H9 (cell line): Measurements from ENCODE around the gene FOXA2. TPM values are rescaled to one million over a fixed set of nuclear protein-coding genes. Genes with fewer than 3 reads are reported as not detected.

Experiments
- DNase-seq: peaks from one replicate; pipeline ENCODE4 v3.0.0-alpha.2; 2017
- H2AFZ ChIP-seq: one replicate; pipeline ENCODE4 v1.6.1; 2013; ENCODE audit warnings: mild to moderate bottlenecking, low read length, control low read depth, moderate library complexity
- H2AK5ac ChIP-seq: 2 replicates; pipeline ENCODE4 v1.6.1; 2013; ENCODE audit warnings: low read length, control low read depth, mixed read lengths; ENCODE audit not compliant: insufficient read length
- H2BK120ac ChIP-seq: one replicate; pipeline ENCODE4 v1.6.1; 2013; ENCODE audit warnings: low read depth, mild to moderate bottlenecking, low read length, control low read depth, inconsistent platforms; ENCODE audit not compliant: poor library complexity, severe bottlenecking
- H2BK12ac ChIP-seq: 2 replicates; pipeline ENCODE4 v1.6.1; 2013; ENCODE audit warnings: low read length, control low read depth, mixed read lengths, low read depth; ENCODE audit not compliant: insufficient read length
- H2BK15ac ChIP-seq: 2 replicates; pipeline ENCODE4 v1.6.1; 2013; ENCODE audit warnings: low read depth, low read length, control low read depth
- H2BK20ac ChIP-seq: one replicate; pipeline ENCODE4 v1.6.1; 2013; ENCODE audit warnings: low read depth, mild to moderate bottlenecking, low read length, control low read depth, inconsistent platforms; ENCODE audit not compliant: poor library complexity, severe bottlenecking
- H2BK5ac ChIP-seq: 2 replicates; pipeline ENCODE4 v1.6.1; 2013; ENCODE audit warnings: low read length, control low read depth, mixed read lengths; ENCODE audit not compliant: insufficient read length
- H3K14ac ChIP-seq: 2 replicates; pipeline ENCODE4 v1.6.1; 2013; ENCODE audit warnings: low read length, control low read depth; ENCODE audit not compliant: insufficient read depth
- H3K18ac ChIP-seq: 2 replicates; pipeline ENCODE4 v1.6.1; 2013; ENCODE audit warnings: low read depth, mild to moderate bottlenecking, mixed read lengths, low read length, control low read depth; ENCODE audit not compliant: insufficient read length
- H3K23ac ChIP-seq: 2 replicates; pipeline ENCODE4 v1.6.1; 2013; ENCODE audit warnings: low read length, control low read depth, mixed read lengths, low read depth; ENCODE audit not compliant: insufficient read length
- H3K23me2 ChIP-seq: 2 replicates; pipeline ENCODE4 v1.6.1; 2013; ENCODE audit warnings: low read depth, mild to moderate bottlenecking, mixed read lengths, low read length, control low read depth; ENCODE audit not compliant: insufficient read length, poor library complexity, severe bottlenecking
- H3K27ac ChIP-seq: 2 replicates; pipeline ENCODE4 v1.5.1; 2013; ENCODE audit warnings: low read length, control low read depth, mixed read lengths, low read depth; ENCODE audit not compliant: insufficient read length
- H3K27me3 ChIP-seq: 2 replicates; pipeline ENCODE4 v1.6.1; 2013; ENCODE audit warnings: low read length, control low read depth, inconsistent platforms; ENCODE audit not compliant: insufficient read depth
- H3K4ac ChIP-seq: 2 replicates; pipeline ENCODE4 v1.6.1; 2013; ENCODE audit warnings: low read depth, mild to moderate bottlenecking, control low read depth, inconsistent platforms, low read length, moderate library complexity
- H3K4me1 ChIP-seq: 2 replicates; pipeline ENCODE4 v1.6.1; 2013; ENCODE audit warnings: low read length, control low read depth, inconsistent platforms; ENCODE audit not compliant: insufficient read depth
- H3K4me2 ChIP-seq: 2 replicates; pipeline ENCODE4 v1.6.1; 2013; ENCODE audit warnings: low read length, control low read depth, mixed read lengths; ENCODE audit not compliant: insufficient read length, insufficient read depth
- H3K56ac ChIP-seq: 2 replicates; pipeline ENCODE4 v1.6.1; 2013; ENCODE audit warnings: low read depth, mild to moderate bottlenecking, mixed read lengths, low read length, control low read depth; ENCODE audit not compliant: insufficient read length
- H3K79me1 ChIP-seq: 2 replicates; pipeline ENCODE4 v1.6.1; 2013; ENCODE audit warnings: low read depth, mild to moderate bottlenecking, moderate library complexity, low read length, control low read depth, inconsistent platforms; ENCODE audit not compliant: insufficient read depth, poor library complexity, severe bottlenecking
- H3K79me2 ChIP-seq: 2 replicates; pipeline ENCODE4 v1.6.1; 2013; ENCODE audit warnings: low read length, control low read depth, inconsistent platforms; ENCODE audit not compliant: insufficient read depth
- H3K9ac ChIP-seq: 2 replicates; pipeline ENCODE4 v1.6.1; 2013; ENCODE audit warnings: low read length, control low read depth, mixed read lengths; ENCODE audit not compliant: insufficient read length; ENCODE audit errors: extremely low read depth
- H3K9me3 ChIP-seq: one replicate; pipeline ENCODE4 v1.6.1; 2013; ENCODE audit warnings: low read depth, low read length, inconsistent platforms; ENCODE audit not compliant: control insufficient read depth
- H3T11ph ChIP-seq: one replicate; pipeline ENCODE4 v1.6.1; 2013; ENCODE audit warnings: mild to moderate bottlenecking, low read length, control low read depth, inconsistent platforms
- H4K20me1 ChIP-seq: one replicate; pipeline ENCODE4 v1.6.1; 2013; ENCODE audit not compliant: control insufficient read depth, insufficient read length, insufficient read depth
- H4K5ac ChIP-seq: 2 replicates; pipeline ENCODE4 v1.6.1; 2013; ENCODE audit warnings: low read depth, mild to moderate bottlenecking, mixed read lengths, low read length, control low read depth; ENCODE audit not compliant: insufficient read length
- H4K8ac ChIP-seq: replicated peaks from 2 replicates; pipeline ENCODE4 v1.6.1; 2013; ENCODE audit warnings: low read length, control low read depth, mixed read lengths, low read depth; ENCODE audit not compliant: insufficient read length
- H4K91ac ChIP-seq: 2 replicates; pipeline ENCODE4 v1.6.1; 2013; ENCODE audit warnings: low read depth, mild to moderate bottlenecking, moderate library complexity, mixed read lengths, low read length, control low read depth; ENCODE audit not compliant: insufficient read length
- H3K27ac Mint-ChIP-seq, 3 experiments: 2 replicates in 2 of 3; 3 replicates in 1 of 3; pipeline ENCODE4 v1.8.0; 2020 to 2021; ENCODE audit warnings: mixed read lengths in 3 of 3, mild to moderate bottlenecking in 1 of 3, moderate library complexity in 1 of 3
- H3K27me3 Mint-ChIP-seq: 2 replicates; pipeline ENCODE4 v1.8.0; 2021; ENCODE audit warnings: low read depth, mild to moderate bottlenecking, moderate library complexity, mixed read lengths
- H3K36me3 Mint-ChIP-seq, 3 experiments: 2 replicates in 2 of 3; 3 replicates in 1 of 3; pipeline ENCODE4 v1.8.0; 2020 to 2021; ENCODE audit warnings: low read depth in 3 of 3, mixed read lengths in 3 of 3; ENCODE audit not compliant: insufficient read depth in 1 of 3
- H3K4me1 Mint-ChIP-seq, 2 experiments: 2 replicates each; pipeline ENCODE4 v1.8.0; 2020; ENCODE audit warnings: mixed read lengths in 2 of 2
- H3K4me3 Mint-ChIP-seq, 2 experiments: 2 replicates in 1 of 2; 3 replicates in 1 of 2; pipeline ENCODE4 v1.8.0; 2020 to 2021; ENCODE audit warnings: mild to moderate bottlenecking in 2 of 2, mixed read lengths in 2 of 2, moderate library complexity in 1 of 2
- H3K9me3 Mint-ChIP-seq, 2 experiments: 2 replicates in 1 of 2; 3 replicates in 1 of 2; pipeline ENCODE4 v1.8.0; 2020; ENCODE audit warnings: mild to moderate bottlenecking in 2 of 2, mixed read lengths in 2 of 2, moderate library complexity in 1 of 2
- CTCF ChIP-seq: fragments of 200-600 bp; sonication (generic); conservative IDR thresholded peaks from 3 replicates; pipeline ENCODE4 v1.8.0; 2021; ENCODE audit warnings: antibody characterized with exemption, mild to moderate bottlenecking
- WGBS: extraction: QIAGEN DNeasy Blood & Tissue Kit; methylation state at CpG from one replicate; pipeline ENCODE4 v1.1.7; 2013; ENCODE audit warnings: missing lambda C conversion rate, low lambda C conversion rate, mixed read lengths; ENCODE audit not compliant: insufficient read length; ENCODE audit errors: extremely low coverage; 5-methylcytosine and 5-hydroxymethylcytosine counted together
- total RNA-seq: library from RNA; stranded (reverse); gene quantifications from 2 replicates; pipeline ENCODE4 v1.2.1, GENCODE V29; 2021

Gene FOXA2
- total RNA-seq, 1 experiment from 2014 or later, result not detected

GRCh38 chr20:22617160-22617559, 32.8 kb upstream of the FOXA2 start:
- Histone ChIP-seq H2BK5ac (no peak overlapping the region), H3K9me3 (no peaks in the 10 kb centered on the region), H3K79me1 (no peaks in the 10 kb centered on the region), H3T11ph (no peak overlapping the region), H2BK20ac (no peak overlapping the region), H3K14ac (no peak overlapping the region), H2BK12ac (no peak overlapping the region), H3K4ac (no peak overlapping the region), H4K5ac (no peak overlapping the region), H2BK120ac (no peak overlapping the region), H4K91ac (no peak overlapping the region), H3K23me2 (peaks cover 3% of the 10 kb centered on the region), H3K27ac (no peak overlapping the region), H2AFZ (no peak overlapping the region), H3K27me3 (peaks cover 4% of the 10 kb centered on the region; the same call in 1 of the 2 replicates), H3K18ac (no peak overlapping the region), H3K4me1 (no peaks in the 10 kb centered on the region), H3K56ac (no peak overlapping the region), H3K4me2 (no peak overlapping the region), H3K23ac (no peak overlapping the region), H2AK5ac (no peak overlapping the region), H4K8ac (no peak overlapping the region), H3K79me2 (no peaks in the 10 kb centered on the region), H2BK15ac (no peak overlapping the region), H4K20me1 (no peaks in the 10 kb centered on the region), H3K9ac (no peak overlapping the region)
- Mint-ChIP-seq H3K27me3 (peaks cover 65% of the 10 kb centered on the region), H3K4me3 (no peak overlapping the region), H3K9me3 (no peaks in the 10 kb centered on the region; a peak in 2 of 5 replicates), H3K36me3 (0 out of 7 replicates have a peak, but pooled peaks cover 0 to under 1% (median 0%) of the 10 kb centered on the region in 3 experiments), H3K4me1 (peaks cover 25 to 34% of the 10 kb centered on the region in 2 experiments), H3K27ac (no peak overlapping the region)
- WGBS, result no CpG with 5 or more reads among the region's 3 CpGs
- TF ChIP-seq CTCF, result no peak
- DNase-seq, result no peak
